K562 (cell line): ENCODE data around the gene SLC5A6. TPM values are rescaled to one million over a fixed set of nuclear protein-coding genes. Genes with fewer than 3 reads are reported as not detected.

Experiments
- AFF4 ChIP-seq: sonication (generic); formaldehyde crosslinking; IDR thresholded peaks from 2 replicates; pipeline ENCODE4 v1.8.0; 2023; ENCODE audit warnings: mild to moderate bottlenecking, missing genetic modification reagents
- BACH1 ChIP-seq: fragments of 200-800 bp; sonication (Bioruptor generic); IDR thresholded peaks from 2 replicates; pipeline ENCODE4 v1.6.1; 2016; ENCODE audit warnings: missing genetic modification characterization, missing compliant biosample characterization
- BCL6 ChIP-seq: fragments of 250-450 bp; sonication (Bioruptor Pico); IDR thresholded peaks from 2 replicates; pipeline ENCODE4 v1.4.0; 2020
- CHD1 ChIP-seq: fragments of 200-600 bp; sonication (generic); IDR thresholded peaks from one replicate; pipeline ENCODE4 v1.6.1; 2012; ENCODE audit warnings: mild to moderate bottlenecking, moderate library complexity, low read length, inconsistent platforms
- CREB1 ChIP-seq, 2 experiments: sonication (generic) in 1 of 2; formaldehyde crosslinking in 1 of 2; IDR thresholded peaks; 2 replicates each; pipeline versions ENCODE4 v1.6.1 to v1.8.0; 2012 to 2022; ENCODE audit warnings: inconsistent platforms in 1 of 2, mild to moderate bottlenecking in 1 of 2, missing genetic modification reagents in 1 of 2, moderate library complexity in 1 of 2
- ESRRA ChIP-seq: fragments of 450-650 bp; IDR thresholded peaks from 2 replicates; pipeline ENCODE4 v1.6.1; 2014; ENCODE audit warnings: low read depth, mild to moderate bottlenecking, moderate library complexity, borderline replicate concordance
- FOXA1 ChIP-seq: fragments of 450-650 bp; IDR thresholded peaks from 2 replicates; pipeline ENCODE4 v1.6.1; 2016; ENCODE audit warnings: mild to moderate bottlenecking, borderline replicate concordance
- GMEB1 ChIP-seq: fragments of 250-450 bp; sonication (Bioruptor Pico); IDR thresholded peaks from 2 replicates; pipeline ENCODE4 v1.4.0; 2020; ENCODE audit warnings: mild to moderate bottlenecking
- HDAC2 ChIP-seq: fragments of 450-650 bp; IDR thresholded peaks from 2 replicates; pipeline ENCODE4 v1.6.1; 2016; ENCODE audit warnings: mild to moderate bottlenecking
- KDM2B ChIP-seq: fragments of 250-450 bp; sonication (Bioruptor Pico); IDR thresholded peaks from 2 replicates; pipeline ENCODE4 v1.8.0; 2021; ENCODE audit warnings: mild to moderate bottlenecking, moderate library complexity
- KLF6 ChIP-seq: fragments of 250-450 bp; sonication (Bioruptor Pico); IDR thresholded peaks from 2 replicates; pipeline ENCODE4 v1.4.0; 2020; ENCODE audit warnings: mild to moderate bottlenecking, moderate library complexity, borderline replicate concordance
- PCBP1 ChIP-seq: fragments of 200-400 bp; formaldehyde crosslinking; IDR thresholded peaks from 2 replicates; pipeline ENCODE4 v1.6.1; 2018; ENCODE audit warnings: mild to moderate bottlenecking, low read depth, low read length; ENCODE audit not compliant: poor library complexity, severe bottlenecking
- SIN3B ChIP-seq: fragments of 450-650 bp; IDR thresholded peaks from 2 replicates; pipeline ENCODE4 v1.6.1; 2017; ENCODE audit warnings: low read depth, mild to moderate bottlenecking, moderate library complexity
- TAF7 ChIP-seq: fragments of 450-650 bp; IDR thresholded peaks from 2 replicates; pipeline ENCODE4 v1.6.1; 2016; ENCODE audit warnings: missing genetic modification characterization, missing compliant biosample characterization
- TFE3 ChIP-seq: fragments of 450-650 bp; formaldehyde crosslinking; IDR thresholded peaks from 2 replicates; pipeline ENCODE4 v1.4.0; 2020; ENCODE audit warnings: mild to moderate bottlenecking, mixed read lengths
- WHSC1 ChIP-seq: IDR thresholded peaks from one replicate; pipeline ENCODE4 v1.6.1; 2012; ENCODE audit warnings: low read length, control low read depth, inconsistent platforms
- ZC3H11A ChIP-seq: IDR thresholded peaks from 2 replicates; pipeline ENCODE4 v1.6.1; 2012; ENCODE audit warnings: low read depth, low read length, improper control_type of control experiment
- ZC3H8 ChIP-seq: fragments of 450-650 bp; IDR thresholded peaks from 2 replicates; pipeline ENCODE4 v1.6.1; 2017
- ZNF175 ChIP-seq: fragments of 200-800 bp; sonication (Bioruptor generic); IDR thresholded peaks from 2 replicates; pipeline ENCODE4 v1.6.1; 2016; ENCODE audit warnings: low read depth, mild to moderate bottlenecking, missing genetic modification characterization, missing compliant biosample characterization
- ZNF444 ChIP-seq: fragments of 250-450 bp; sonication (Bioruptor Pico); IDR thresholded peaks from 2 replicates; pipeline ENCODE4 v1.4.0; 2020; ENCODE audit warnings: mild to moderate bottlenecking, moderate library complexity
- ZNF561 ChIP-seq: fragments of 450-650 bp; formaldehyde crosslinking; conservative IDR thresholded peaks from 2 replicates; pipeline ENCODE4 v1.4.0; 2020; ENCODE audit warnings: mild to moderate bottlenecking, moderate library complexity
- ZNF75A ChIP-seq: fragments of 450-650 bp; formaldehyde crosslinking; IDR thresholded peaks from 2 replicates; pipeline ENCODE4 v1.4.0; 2020; ENCODE audit warnings: mild to moderate bottlenecking
- polyA plus RNA-seq, 8 experiments: library from polyadenylated mRNA; depleted of rRNA in 4 of 8; stranded (reverse) in 5 of 8; unstranded in 3 of 8; fragments of >200 nt; fragmentation: Nextera tagmentation in 2 of 8; fragmentation: Illumina TruSeq in 1 of 8; extraction: Ambion mirVana in 2 of 8; extraction: Trizol in 1 of 8; gene quantifications; 2 replicates each; pipeline versions ENCODE4 v1.2.1 to v1.2.3, GENCODE V29; 2011 to 2014; ENCODE audit warnings: inconsistent platforms in 1 of 8, missing spikeins in 1 of 8
- total RNA-seq, 7 experiments: library from RNA; depleted of rRNA in 6 of 7; stranded (reverse); fragments of >200 nt in 6 of 7; fragmentation: Illumina TruSeq in 2 of 7; extraction: Trizol in 2 of 7; gene quantifications; 2 replicates each; pipeline versions ENCODE4 v1.2.1 to v1.2.3, GENCODE V29; 2011 to 2021; ENCODE audit warnings: low replicate concordance in 1 of 7

SLC5A6 gene
- total and polyA plus RNA-seq, 9 of the 15 experiments (the other 6 are each of a cell fraction or from before 2014, with no cell fraction given): 32.6 to 137 (median 107) TPM

- TF ChIP-seq GMEB1 (CRISPR knock-in tag): peak; percentile 89
- no peak for TF ChIP-seq ZNF561 (CRISPR knock-in tag)
- no peak for TF ChIP-seq SIN3B
- no peak for TF ChIP-seq FOXA1
- TF ChIP-seq HDAC2: peak; percentile 93
- peak; percentile 46; the same call in 1 of the 2 replicates for TF ChIP-seq ZNF175 (CRISPR knock-in tag)
- TF ChIP-seq TAF7 (tag): peak; percentile 35; the same call in 1 of the 2 replicates
- peak; percentile 82 for TF ChIP-seq CHD1
- TF ChIP-seq TFE3 (CRISPR knock-in tag): peak; percentile 44
- TF ChIP-seq AFF4 (CRISPR knock-in tag): peak; percentile 83
- no peak for TF ChIP-seq PCBP1
- peak; percentile 65 for TF ChIP-seq CREB1 (IDR thresholded peaks at IDR 0.05)
- TF ChIP-seq CREB1 (CRISPR knock-in tag; IDR thresholded peaks at IDR 0.05): peak; percentile 72; the same call in 1 of the 2 replicates
- no peak for TF ChIP-seq ZNF75A (CRISPR knock-in tag)
- TF ChIP-seq ZC3H11A: no peak
- TF ChIP-seq WHSC1: no peak
- TF ChIP-seq KDM2B: no peak
- no peak for TF ChIP-seq ESRRA
- TF ChIP-seq KLF6 (CRISPR knock-in tag): no peak
- no peak for TF ChIP-seq ZNF444 (CRISPR knock-in tag)
- no peak for TF ChIP-seq BCL6 (CRISPR knock-in tag)
- no peak for TF ChIP-seq BACH1 (tag)
- no peak for TF ChIP-seq ZC3H8
Observed at GRCh38 chr2:27217173-27218121, 5.4 kb upstream of the SLC5A6 start, which contains the start of gene CAD (continued).
